Activated CD4-positive, alpha-beta memory T cell treated with anti-CD3 and anti-CD28 coated beads for 36 hours (primary cell): ENCODE data around the gene OSR1. TPM values are rescaled to one million over a fixed set of nuclear protein-coding genes. Genes with fewer than 3 reads are reported as not detected.
A peak's percentile ranks its signal among the peaks of the same experiment; 100 is the strongest.

Source experiments
- CTCF ChIA-PET: fragments of 350-600 bp; sonication (Branson Sonifier 250); formaldehyde crosslinking; loops from one replicate; lab custom pipeline; 2021; ENCODE audit warnings: antibody characterized with exemption, inconsistent platforms; lab: Charles Lee
- POLR2A ChIA-PET: fragments of 350-600 bp; sonication (Branson Sonifier 250); formaldehyde crosslinking; loops from one replicate; lab custom pipeline; 2021; ENCODE audit warnings: antibody characterized with exemption; lab: Charles Lee
- DNase-seq: peaks from one replicate; pipeline ENCODE4 v3.0.0-alpha.2; 2020
- H3K27ac Mint-ChIP-seq: one replicate; pipeline ENCODE4 v1.8.0; 2021; ENCODE audit warnings: mixed read lengths
- H3K27me3 Mint-ChIP-seq: one replicate; pipeline ENCODE4 v1.8.0; 2021; ENCODE audit warnings: mixed read lengths
- H3K36me3 Mint-ChIP-seq: one replicate; pipeline ENCODE4 v1.8.0; 2021; ENCODE audit warnings: mixed read lengths
- H3K4me1 Mint-ChIP-seq: one replicate; pipeline ENCODE4 v1.8.0; 2021; ENCODE audit warnings: low read depth, mixed read lengths
- H3K4me3 Mint-ChIP-seq: one replicate; pipeline ENCODE4 v1.8.0; 2021; ENCODE audit warnings: mild to moderate bottlenecking, mixed read lengths
- H3K9me3 Mint-ChIP-seq: one replicate; pipeline ENCODE4 v1.8.0; 2021; ENCODE audit warnings: mixed read lengths
- intact Hi-C: fragments of 100-400 bp; cut with micrococcal nuclease; formaldehyde crosslinking; loops from one replicate; pipeline ENCODE4 v1.15.1; 2023
- total RNA-seq, 2 experiments: library from RNA; stranded (reverse); gene quantifications; one replicate each; pipeline ENCODE4 v1.2.3, GENCODE V29; 2021

OSR1 gene
- total RNA-seq, 2 experiments from 2014 or later: not detected

DNA sequence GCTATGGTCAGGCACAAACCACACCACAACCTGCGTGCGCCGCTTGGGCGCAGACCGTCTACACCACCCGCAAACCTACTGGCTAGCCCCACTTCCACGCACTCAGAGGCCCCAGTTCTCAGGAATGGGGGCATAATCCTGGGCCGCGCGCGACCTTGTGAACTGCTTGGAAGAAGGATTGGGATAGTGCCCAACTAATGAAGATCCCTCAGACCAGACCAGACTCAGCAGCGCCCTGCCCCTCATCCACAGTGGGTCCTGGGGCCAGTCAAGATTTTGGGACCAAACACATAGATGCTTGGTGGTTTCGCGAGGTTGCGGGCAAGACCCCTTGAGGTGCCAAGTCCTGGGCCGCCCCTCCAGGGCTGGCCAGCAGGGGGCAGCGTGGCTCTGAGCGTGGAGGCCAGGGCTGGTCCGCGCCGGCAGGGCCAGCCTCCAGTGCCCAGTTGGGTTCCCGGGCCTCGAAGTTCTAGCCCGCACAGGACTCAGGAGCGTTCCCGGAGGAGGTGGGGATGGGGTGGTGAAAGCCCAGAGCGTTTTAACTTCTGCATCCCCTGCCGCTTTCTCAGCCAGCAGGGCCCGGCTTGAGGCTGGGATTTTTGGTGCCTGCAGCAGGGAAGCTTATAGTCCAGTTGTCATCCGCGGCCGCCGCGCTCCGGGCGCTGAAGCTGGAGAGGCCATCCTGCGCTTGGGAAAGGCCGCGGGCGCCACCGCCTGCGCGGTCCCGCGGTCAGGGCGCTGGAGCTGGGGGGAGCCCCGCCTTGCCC, 8.3 kb downstream of the OSR1 start:
- POLR2A ChIA-PET: no interaction called here
- H3K27me3 Mint-ChIP-seq: peaks cover 57% of the 10 kb centered on the region

DNA sequence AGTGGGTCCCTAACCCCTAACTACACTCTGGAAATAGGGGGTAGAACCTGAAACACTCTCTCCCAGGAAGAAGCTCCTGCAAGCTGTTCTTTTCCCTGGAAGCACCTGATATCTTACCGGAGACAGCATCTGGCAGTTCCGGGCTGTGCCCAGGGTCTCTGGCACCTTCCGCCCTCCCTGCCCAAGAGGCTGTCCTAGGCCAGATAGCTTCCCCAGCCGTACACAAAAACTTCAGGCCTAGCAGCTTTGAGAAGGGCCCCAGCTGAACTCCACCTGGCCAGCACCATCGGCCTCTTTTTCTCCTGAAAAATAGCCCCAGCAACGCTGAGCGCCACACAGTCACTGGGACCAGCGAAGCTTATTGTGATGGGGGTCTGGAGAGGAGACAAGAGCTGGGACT, 9.7 kb downstream of the OSR1 start:
- Mint-ChIP-seq H3K27me3 (peaks cover 46% of the 10 kb centered on the region), H3K27ac (no peak overlapping the region), H3K9me3 (no peaks in the 10 kb centered on the region), H3K4me3 (peak overlapping the region; percentile 28), H3K36me3 (peaks cover 8% of the 10 kb centered on the region), H3K4me1 (peaks cover 23% of the 10 kb centered on the region)
- ChIA-PET CTCF (interaction anchor here (1.1 to 5.1 kb wide), 2 partner anchors 11 to 449 kb away, joined by 3 to 43 read pairs; partner anchors contain the start of gene OSR1), POLR2A (interaction anchor here (2.1 to 2.4 kb wide), 2 partner anchors 10 to 789 kb away, joined by 9 to 11 read pairs; partner anchors contain the start of genes OSR1 and RDH14)
- no peak for DNase-seq
- intact Hi-C loops: loop anchor here (1.0 to 10.0 kb wide), 11 partner anchors 14 to 1594 kb away; partner anchors contain the start of genes GEN1, LAPTM4A, PUM2 and RDH14

More for the DNA sequence above, 8.3 kb downstream of the OSR1 start:
- intact Hi-C loops: loop anchor here (1.0 to 10.0 kb wide), 7 partner anchors 135 to 1595 kb away; partner anchors contain the start of genes GEN1, PUM2 and SMC6
- H3K27ac Mint-ChIP-seq: no peak overlapping the region
- no peaks in the 10 kb centered on the region for H3K9me3 Mint-ChIP-seq
- peaks cover 8% of the 10 kb centered on the region for H3K36me3 Mint-ChIP-seq
- H3K4me1 Mint-ChIP-seq: peaks cover 23% of the 10 kb centered on the region
- no peak overlapping the region for H3K4me3 Mint-ChIP-seq
- CTCF ChIA-PET: interaction anchor here (0.6 to 5.1 kb wide), 11 partner anchors 10 to 974 kb away, joined by 3 to 43 read pairs (median 3); partner anchors contain the start of gene OSR1
- peak; percentile 66 for DNase-seq

DNA sequence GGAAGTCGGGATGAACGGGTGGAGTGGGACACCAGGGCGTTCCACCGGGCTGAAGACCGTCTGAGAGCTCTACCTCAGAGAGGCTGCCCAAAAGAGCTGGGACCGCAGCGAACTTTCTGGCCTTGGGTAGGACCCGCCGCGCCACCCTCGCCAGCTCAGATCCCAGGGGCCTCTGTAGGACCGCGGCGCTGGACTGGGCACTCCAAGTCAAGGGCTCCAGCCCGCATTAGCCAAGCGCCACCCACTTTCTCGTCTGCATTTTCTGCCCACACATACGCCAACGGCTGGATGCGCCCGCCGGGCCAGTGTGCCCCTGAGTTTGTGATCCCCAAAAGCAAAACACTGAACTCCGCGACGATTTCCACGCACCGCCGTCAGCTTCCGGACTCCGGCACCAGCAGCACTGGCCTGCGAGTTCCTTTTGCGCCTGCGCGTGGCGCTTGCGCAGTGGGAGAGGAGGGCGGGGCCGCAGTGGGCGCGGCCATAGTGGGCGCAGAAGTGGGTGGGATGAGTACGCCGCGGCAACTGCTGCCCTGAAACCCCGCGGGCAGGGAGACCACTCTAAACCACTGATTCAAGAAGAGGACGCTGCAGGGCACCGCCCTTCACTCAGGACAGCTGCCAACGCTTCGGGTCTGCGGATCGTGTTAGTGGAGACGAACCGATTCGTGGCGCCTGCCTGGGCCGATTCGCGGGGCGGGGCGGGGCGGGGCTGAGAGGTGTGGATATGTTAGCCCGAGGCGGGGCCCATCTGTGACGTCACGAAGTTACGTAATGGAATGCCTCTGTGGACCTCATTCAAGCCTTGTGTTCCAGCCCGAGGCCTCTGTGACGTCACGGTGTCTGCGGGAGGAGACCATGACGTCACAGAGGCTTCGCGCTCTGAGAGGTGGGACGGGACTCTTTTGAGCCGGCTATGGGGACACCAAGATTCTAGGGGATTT, 10.5 kb downstream of the OSR1 start:
- Mint-ChIP-seq H3K9me3 (no peaks in the 10 kb centered on the region), H3K4me1 (peaks cover 21% of the 10 kb centered on the region), H3K36me3 (peaks cover 8% of the 10 kb centered on the region), H3K27me3 (peaks cover 38% of the 10 kb centered on the region), H3K27ac (peak overlapping the region; percentile 91), H3K4me3 (peak overlapping the region; percentile 91)
- POLR2A ChIA-PET: interaction anchor here (1.2 to 2.4 kb wide), 3 partner anchors 11 to 788 kb away, joined by 5 to 11 read pairs (median 9); partner anchors contain the start of genes OSR1 and RDH14
- peak; percentile 96 for DNase-seq
- intact Hi-C loops: loop anchor here (1.0 to 10.0 kb wide), 11 partner anchors 14 to 1593 kb away; partner anchors contain the start of genes GEN1, LAPTM4A, PUM2 and RDH14
- CTCF ChIA-PET: interaction anchor here (0.9 to 5.1 kb wide), 4 partner anchors 12 to 598 kb away, joined by 3 to 43 read pairs (median 4); partner anchors contain the start of gene OSR1

GRCh38 chr2:19346983-19347618, 11.3 kb downstream of the OSR1 start:
- Mint-ChIP-seq H3K9me3 (no peaks in the 10 kb centered on the region), H3K4me1 (peaks cover 17% of the 10 kb centered on the region), H3K27me3 (peaks cover 32% of the 10 kb centered on the region), H3K4me3 (peak overlapping the region; percentile 91), H3K27ac (peak overlapping the region; percentile 91), H3K36me3 (peaks cover 8% of the 10 kb centered on the region)
- CTCF ChIA-PET: interaction anchor here (0.9 to 5.1 kb wide), 3 partner anchors 13 to 597 kb away, joined by 3 to 43 read pairs (median 4); partner anchors contain the start of gene OSR1
- POLR2A ChIA-PET: interaction anchor here (1.2 to 2.4 kb wide), 3 partner anchors 12 to 787 kb away, joined by 5 to 11 read pairs (median 9); partner anchors contain the start of genes OSR1 and RDH14
- intact Hi-C loops: loop anchor here (5.0 to 10.0 kb wide), 5 partner anchors 132 to 1592 kb away; partner anchors contain the start of genes GEN1, PUM2 and SMC6
- no peak for DNase-seq

- H3K36me3 Mint-ChIP-seq: peaks cover 8% of the 10 kb centered on the region
- DNase-seq: no peak
- POLR2A ChIA-PET: interaction anchor here (1.1 kb wide), 1 partner anchor 10 kb away, joined by 3 read pairs; no protein-coding TSS in a partner anchor
- no peaks in the 10 kb centered on the region for H3K9me3 Mint-ChIP-seq
- H3K4me1 Mint-ChIP-seq: no peaks in the 10 kb centered on the region
- no peak overlapping the region for H3K4me3 Mint-ChIP-seq
- no peak overlapping the region for H3K27ac Mint-ChIP-seq
- no peaks in the 10 kb centered on the region for H3K27me3 Mint-ChIP-seq
- CTCF ChIA-PET: no interaction called here
- intact Hi-C loops: no loop called here
Observed at GRCh38 chr2:19337742-19338141, 20.7 kb downstream of the OSR1 start.

GRCh38 chr2:19337202-19337601, 21.2 kb downstream of the OSR1 start:
- Mint-ChIP-seq H3K9me3 (no peaks in the 10 kb centered on the region), H3K36me3 (peaks cover 8% of the 10 kb centered on the region), H3K27me3 (no peaks in the 10 kb centered on the region), H3K27ac (no peak overlapping the region), H3K4me3 (no peak overlapping the region), H3K4me1 (no peaks in the 10 kb centered on the region)
- ChIA-PET POLR2A (interaction anchor here (1.1 kb wide), 1 partner anchor 10 kb away, joined by 3 read pairs; no protein-coding TSS in a partner anchor), CTCF (no interaction called here)
- intact Hi-C loops: no loop called here
- DNase-seq: no peak

DNA sequence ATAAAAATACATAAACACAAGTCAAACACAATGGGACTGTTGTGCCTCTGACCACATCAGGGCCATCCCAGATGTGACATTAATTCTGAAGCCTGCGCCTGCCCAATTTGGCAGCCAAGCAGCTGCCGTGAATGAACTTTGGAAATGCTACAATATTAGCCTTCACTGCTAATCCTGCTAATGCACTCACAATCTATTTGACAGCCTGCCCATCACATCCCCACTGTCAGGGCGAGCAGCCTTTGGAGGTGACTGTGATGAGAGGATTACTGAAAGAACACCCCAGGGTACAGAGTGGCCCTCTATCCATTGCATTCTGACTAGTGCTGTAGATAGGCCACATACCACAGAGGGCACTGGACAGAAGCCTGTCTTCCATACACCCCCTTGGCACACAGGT, 21.6 kb downstream of the OSR1 start:
- no peaks in the 10 kb centered on the region for H3K27me3 Mint-ChIP-seq
- ChIA-PET POLR2A (no interaction called here), CTCF (no interaction called here)
- no peaks in the 10 kb centered on the region for H3K9me3 Mint-ChIP-seq
- H3K4me1 Mint-ChIP-seq: no peaks in the 10 kb centered on the region
- H3K4me3 Mint-ChIP-seq: no peak overlapping the region
- DNase-seq: no peak
- H3K36me3 Mint-ChIP-seq: peaks cover 7% of the 10 kb centered on the region
- intact Hi-C loops: no loop called here
- H3K27ac Mint-ChIP-seq: no peak overlapping the region

DNA sequence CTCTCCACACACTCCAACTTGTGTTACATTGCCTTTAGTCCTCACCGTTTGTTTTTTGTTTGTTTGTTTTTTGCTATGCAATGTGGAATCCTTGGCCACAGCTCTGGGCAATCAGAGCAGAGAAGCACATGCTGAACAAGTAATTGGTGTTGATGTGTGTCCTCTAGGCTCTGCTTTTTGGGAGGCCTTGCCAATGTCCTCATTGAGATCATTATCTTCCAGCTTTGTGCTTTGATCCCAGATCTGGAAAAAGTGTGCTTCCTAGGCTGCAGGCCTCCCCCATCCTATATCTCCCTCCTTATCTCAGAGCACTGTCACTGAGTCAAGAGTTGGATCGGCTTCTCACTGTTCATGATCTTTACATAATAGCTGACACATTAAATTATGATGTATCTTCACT, 25.9 kb downstream of the OSR1 start:
- DNase-seq: no peak
- ChIA-PET CTCF (no interaction called here), POLR2A (no interaction called here)
- Mint-ChIP-seq H3K4me1 (no peaks in the 10 kb centered on the region), H3K9me3 (no peaks in the 10 kb centered on the region), H3K4me3 (no peak overlapping the region), H3K36me3 (no peaks in the 10 kb centered on the region), H3K27me3 (peaks cover 3% of the 10 kb centered on the region), H3K27ac (no peak overlapping the region)
- intact Hi-C loops: no loop called here

GRCh38 chr2:19331450-19331849, 27.0 kb downstream of the OSR1 start:
- no peak for DNase-seq
- ChIA-PET POLR2A (no interaction called here), CTCF (no interaction called here)
- Mint-ChIP-seq H3K27ac (no peak overlapping the region), H3K4me3 (no peak overlapping the region), H3K27me3 (peaks cover 3% of the 10 kb centered on the region), H3K36me3 (no peaks in the 10 kb centered on the region), H3K4me1 (no peaks in the 10 kb centered on the region), H3K9me3 (no peaks in the 10 kb centered on the region)
- intact Hi-C loops: no loop called here

- H3K27ac Mint-ChIP-seq: no peak overlapping the region
- no peaks in the 10 kb centered on the region for H3K9me3 Mint-ChIP-seq
- H3K27me3 Mint-ChIP-seq: peaks cover 3% of the 10 kb centered on the region
- ChIA-PET CTCF (no interaction called here), POLR2A (no interaction called here)
- intact Hi-C loops: no loop called here
- H3K4me3 Mint-ChIP-seq: no peak overlapping the region
- H3K36me3 Mint-ChIP-seq: no peaks in the 10 kb centered on the region
- H3K4me1 Mint-ChIP-seq: no peaks in the 10 kb centered on the region
- no peak for DNase-seq
Observed at GRCh38 chr2:19330436-19330835, 28.0 kb downstream of the OSR1 start.

GRCh38 chr2:19329445-19329844, 29.0 kb downstream of the OSR1 start:
- Mint-ChIP-seq H3K27me3 (peaks cover 3% of the 10 kb centered on the region), H3K4me3 (no peak overlapping the region), H3K27ac (no peak overlapping the region), H3K4me1 (no peaks in the 10 kb centered on the region), H3K36me3 (no peaks in the 10 kb centered on the region), H3K9me3 (no peaks in the 10 kb centered on the region)
- no peak for DNase-seq
- intact Hi-C loops: no loop called here
- ChIA-PET CTCF (no interaction called here), POLR2A (no interaction called here)
